Measurements from ENCODE around the gene ATG13. TPM values are rescaled to one million over a fixed set of nuclear protein-coding genes. Genes with fewer than 3 reads are reported as not detected.

ATG13 gene
- total RNA-seq, 1 experiment from 2014 or later, result 109 TPM

- no TSS peak for BruUV-seq (replicated peaks)
- no peak overlapping the region for H3K4me2 ChIP-seq
- 0 out of 2 replicates have a peak, but pooled peaks cover 5% of the 10 kb centered on the region for H3K4me1 ChIP-seq (replicated peaks; ENCODE audit: insufficient read depth)
- no peak for DNase-seq
- no peaks in the 10 kb centered on the region for H3K27me3 ChIP-seq (ENCODE audit: insufficient read depth, low read depth)
- 0 out of 2 replicates have a peak, but pooled peaks cover 11% of the 10 kb centered on the region for H3K36me3 ChIP-seq (ENCODE audit: low read depth)
- ChIA-PET POLR2A (ENCODE audit: unreplicated experiment) (no interaction called here), CTCF (interaction anchor here (0.6 kb wide), 1 partner anchor 295 kb away, joined by 3 read pairs; no protein-coding TSS in a partner anchor)
- H4K20me1 ChIP-seq (ENCODE audit: insufficient read depth), result no peaks in the 10 kb centered on the region; the same call in 1 of the 2 replicates
- H3K9me2 ChIP-seq (ENCODE audit: insufficient read depth), result no peaks in the 10 kb centered on the region
- no peak overlapping the region for H2AFZ ChIP-seq
- TF ChIP-seq EZH2 (IDR thresholded peaks at IDR 0.05; ENCODE audit: low read depth) (no peak), CTCF (conservative IDR thresholded peaks at IDR 0.05) (no peak)
- intact Hi-C loops (cut with micrococcal nuclease; ENCODE audit: unreplicated experiment), result no loop called here
- no peaks in the 10 kb centered on the region for H3K79me2 ChIP-seq (ENCODE audit: low read depth)
- peaks cover 27% of the 10 kb centered on the region; the same call in 1 of the 2 replicates for H3F3A ChIP-seq (ENCODE audit: insufficient read depth, low read depth)
- H3K4me3 ChIP-seq, result no peak overlapping the region
- H3K27ac ChIP-seq, result no peak overlapping the region
- H3K9me3 ChIP-seq (ENCODE audit: insufficient read depth, low read depth), result no peaks in the 10 kb centered on the region
Measured at GRCh38 chr11:46673713-46674462, 56.5 kb downstream of the ATG13 start.

GRCh38 chr11:46674463-46675287 lies 57.3 kb downstream of the ATG13 start:
- H2AFZ ChIP-seq, result no peak overlapping the region
- TF ChIP-seq CTCF (conservative IDR thresholded peaks at IDR 0.05), result no peak
- TF ChIP-seq EZH2 (IDR thresholded peaks at IDR 0.05; ENCODE audit: low read depth), result no peak
- no peak overlapping the region for H3K4me3 ChIP-seq
- no TSS peak for BruUV-seq (replicated peaks)
- H3K79me2 ChIP-seq (ENCODE audit: low read depth), result no peaks in the 10 kb centered on the region
- H3F3A ChIP-seq (ENCODE audit: insufficient read depth, low read depth), result peaks cover 27% of the 10 kb centered on the region; the same call in 1 of the 2 replicates
- H3K27ac ChIP-seq, result no peak overlapping the region
- no peaks in the 10 kb centered on the region for H3K9me3 ChIP-seq (ENCODE audit: insufficient read depth, low read depth)
- CTCF ChIA-PET, result interaction anchor here (0.6 to 0.8 kb wide), 2 partner anchors 56 to 296 kb away, joined by 3 to 4 read pairs; no protein-coding TSS in a partner anchor
- no peaks in the 10 kb centered on the region; the same call in 1 of the 2 replicates for H4K20me1 ChIP-seq (ENCODE audit: insufficient read depth)
- POLR2A ChIA-PET (ENCODE audit: unreplicated experiment), result interaction anchor here (0.6 kb wide), 1 partner anchor 40 kb away, joined by 8 read pairs; no protein-coding TSS in a partner anchor
- H3K9me2 ChIP-seq (ENCODE audit: insufficient read depth), result no peaks in the 10 kb centered on the region
- no peaks in the 10 kb centered on the region for H3K27me3 ChIP-seq (ENCODE audit: insufficient read depth, low read depth)
- no peak overlapping the region; the same call in 1 of the 2 replicates for H3K4me2 ChIP-seq
- intact Hi-C loops (cut with micrococcal nuclease; ENCODE audit: unreplicated experiment), result no loop called here
- DNase-seq, result no peak
- 0 out of 2 replicates have a peak, but pooled peaks cover 5% of the 10 kb centered on the region for H3K4me1 ChIP-seq (replicated peaks; ENCODE audit: insufficient read depth)
- 0 out of 2 replicates have a peak, but pooled peaks cover 3% of the 10 kb centered on the region for H3K36me3 ChIP-seq (ENCODE audit: low read depth)

GRCh38 chr11:46675288-46675851 lies 58.0 kb downstream of the ATG13 start:
- H4K20me1 ChIP-seq (ENCODE audit: insufficient read depth), result no peaks in the 10 kb centered on the region; the same call in 1 of the 2 replicates
- no peaks in the 10 kb centered on the region for H3K9me2 ChIP-seq (ENCODE audit: insufficient read depth)
- 0 out of 2 replicates have a peak, but pooled peaks cover 5% of the 10 kb centered on the region for H3K4me1 ChIP-seq (replicated peaks; ENCODE audit: insufficient read depth)
- no peaks in the 10 kb centered on the region for H3K79me2 ChIP-seq (ENCODE audit: low read depth)
- H3F3A ChIP-seq (ENCODE audit: insufficient read depth, low read depth), result peaks cover 27% of the 10 kb centered on the region; the same call in 1 of the 2 replicates
- TF ChIP-seq EZH2 (IDR thresholded peaks at IDR 0.05; ENCODE audit: low read depth) (no peak), CTCF (conservative IDR thresholded peaks at IDR 0.05) (no peak)
- H2AFZ ChIP-seq, result no peak overlapping the region
- CTCF ChIA-PET, result interaction anchor here (0.8 kb wide), 1 partner anchor 57 kb away, joined by 4 read pairs; no protein-coding TSS in a partner anchor
- no peak overlapping the region for H3K4me3 ChIP-seq
- intact Hi-C loops (cut with micrococcal nuclease; ENCODE audit: unreplicated experiment), result no loop called here
- H3K4me2 ChIP-seq, result no peak overlapping the region; the same call in 1 of the 2 replicates
- H3K27me3 ChIP-seq (ENCODE audit: insufficient read depth, low read depth), result no peaks in the 10 kb centered on the region
- peak; percentile 28 to 51 for DNase-seq
- 0 out of 2 replicates have a peak overlapping the region, but pooled peaks have one; percentile 21 for H3K27ac ChIP-seq
- POLR2A ChIA-PET (ENCODE audit: unreplicated experiment), result interaction anchor here (0.6 to 0.8 kb wide), 2 partner anchors 24 to 39 kb away, joined by 4 to 8 read pairs; no protein-coding TSS in a partner anchor
- H3K9me3 ChIP-seq (ENCODE audit: insufficient read depth, low read depth), result no peaks in the 10 kb centered on the region
- 0 out of 2 replicates have a peak, but pooled peaks cover 3% of the 10 kb centered on the region for H3K36me3 ChIP-seq (ENCODE audit: low read depth)
- no TSS peak for BruUV-seq (replicated peaks)

Measured in PC-9 (cell line).